K562 (cell line): ENCODE results near the gene POLR2L. TPM values are rescaled to one million over a fixed set of nuclear protein-coding genes. Genes with fewer than 3 reads are reported as not detected.

ENCODE experiments used
- ATAC-seq: fragments of 200-7000 bp; cut with Tn5 transposase; 3 replicates; pipeline ENCODE4 v1.9.1; 2020; ENCODE audit warnings: moderate library complexity
- BruUV-seq: library from RNA; stranded (reverse); fragments of 400-500 nt; replicated peaks from 2 replicates; lab custom pipeline; 2021; lab: Mats Ljungman, UMichigan
- CTCF ChIA-PET: fragments of 300-600 bp; formaldehyde crosslinking; extraction: SDS; loops from one replicate; lab custom pipeline; 2021; ENCODE audit warnings: low intra/inter-chr PET ratio; lab: Yijun Ruan, JAX
- POLR2A ChIA-PET: fragments of 300-600, 350-650 bp; sonication (Branson Sonifier 250); formaldehyde crosslinking; extraction: SDS; loops from one replicate; lab custom pipeline; 2021; ENCODE audit warnings: antibody characterized with exemption, inconsistent platforms; lab: Yijun Ruan, JAX
- DNase-seq, 4 experiments: peaks; one replicate each; pipeline versions ENCODE4 v3.0.0 to v3.0.0-alpha.2; 2011 to 2018; ENCODE audit warnings: low spot score in 3 of 4, mixed read lengths in 3 of 4; ENCODE audit errors: extremely low read depth in 1 of 4
- FAIRE-seq: peaks from 2 replicates; lab custom pipeline; 2011; peaks lifted over from hg19 to GRCh38; lab: Jason Lieb, UNC
- H2AFZ ChIP-seq: 2 replicates; pipeline ENCODE4 v1.6.0; 2011; ENCODE audit warnings: low read depth, low read length, control low read depth, inconsistent platforms
- H3K27ac ChIP-seq: fragments of 200-600 bp; 3 replicates; pipeline ENCODE4 v1.8.0; 2011; ENCODE audit warnings: low read depth, mild to moderate bottlenecking, control low read depth, inconsistent platforms, low read length, moderate library complexity, mixed read lengths; ENCODE audit errors: extremely low read depth
- H3K27me3 ChIP-seq, 2 experiments: fragments of 300-600 bp in 1 of 2; 2 replicates in 1 of 2; 3 replicates in 1 of 2; pipeline versions ENCODE4 v1.6.0 to v1.8.0; 2011; ENCODE audit warnings: inconsistent platforms in 2 of 2, low read length in 2 of 2, mild to moderate bottlenecking in 1 of 2, mixed read lengths in 1 of 2, moderate library complexity in 1 of 2; ENCODE audit not compliant: control insufficient read depth in 2 of 2, insufficient read depth in 2 of 2
- H3K36me3 ChIP-seq: fragments of 300-600 bp; 3 replicates; pipeline ENCODE4 v1.8.0; 2011; ENCODE audit warnings: mild to moderate bottlenecking, low read length, inconsistent platforms; ENCODE audit not compliant: control insufficient read depth, insufficient read depth
- H3K4me1 ChIP-seq, 2 experiments: fragments of 200-600 bp in 1 of 2; replicated peaks in 1 of 2; 2 replicates in 1 of 2; 3 replicates in 1 of 2; pipeline versions ENCODE4 v1.5.1 to v1.8.0; 2011; ENCODE audit warnings: inconsistent platforms in 2 of 2, low read length in 2 of 2, mild to moderate bottlenecking in 1 of 2, mixed read lengths in 1 of 2, moderate library complexity in 1 of 2; ENCODE audit not compliant: control insufficient read depth in 2 of 2, insufficient read depth in 2 of 2
- H3K4me2 ChIP-seq: 2 replicates; pipeline ENCODE4 v1.6.1; 2011; ENCODE audit warnings: low read length, control low read depth, inconsistent platforms, mixed read lengths; ENCODE audit not compliant: insufficient read depth
- H3K4me3 ChIP-seq: fragments of 200-600 bp; sonication (generic), shearing (Covaris generic); 2 replicates; pipeline ENCODE4 v1.5.1; 2016; ENCODE audit warnings: control low read depth, inconsistent platforms
- H3K79me2 ChIP-seq: fragments of 200-600 bp; 3 replicates; pipeline ENCODE4 v1.8.0; 2011; ENCODE audit warnings: low read length, inconsistent platforms; ENCODE audit not compliant: control insufficient read depth, insufficient read depth
- H3K9ac ChIP-seq, 2 experiments: 2 replicates each; pipeline versions ENCODE4 v1.6.0 to v1.6.1; 2011; ENCODE audit warnings: low read depth in 2 of 2, low read length in 2 of 2, control low read depth in 1 of 2, inconsistent platforms in 1 of 2, mild to moderate bottlenecking in 1 of 2, mixed read lengths in 1 of 2; ENCODE audit not compliant: insufficient read depth in 1 of 2
- H3K9me1 ChIP-seq: one replicate; pipeline ENCODE4 v1.6.0; 2011; ENCODE audit warnings: inconsistent platforms, mild to moderate bottlenecking, low read length, moderate library complexity; ENCODE audit not compliant: control insufficient read depth, insufficient read depth
- H3K9me3 ChIP-seq: replicated peaks from 2 replicates; pipeline ENCODE4 v1.5.1; 2011; ENCODE audit warnings: low read depth, low read length, inconsistent platforms; ENCODE audit not compliant: control insufficient read depth, insufficient read depth
- H4K20me1 ChIP-seq: replicated peaks from 2 replicates; pipeline ENCODE4 v1.6.1; 2011; ENCODE audit warnings: low read length, inconsistent platforms, mixed read lengths; ENCODE audit not compliant: control insufficient read depth, insufficient read depth
- TRIM24 ChIP-seq, 2 experiments: fragments of 450-650 bp; IDR thresholded peaks; 2 replicates each; pipeline ENCODE4 v1.6.1; 2016
- ZBTB7A ChIP-seq: IDR thresholded peaks from 2 replicates; pipeline ENCODE4 v1.6.1; 2011; ENCODE audit warnings: low read depth, mild to moderate bottlenecking, low read length, moderate library complexity, borderline replicate concordance; ENCODE audit not compliant: control insufficient read depth
- ZNF407 ChIP-seq: fragments of 450-650 bp; IDR thresholded peaks from 2 replicates; pipeline ENCODE4 v1.6.1; 2016; ENCODE audit warnings: low read depth
- WGBS: fragments of 100-300 bp; shearing (Covaris generic); methylation state at CpG from one replicate; pipeline ENCODE4 v1.1.6; 2016; ENCODE audit warnings: low coverage, mixed read lengths; ENCODE audit not compliant: insufficient coverage; ENCODE audit errors: missing lambda C conversion rate; 5-methylcytosine and 5-hydroxymethylcytosine counted together
- in situ Hi-C: fragments of 300-500 bp; cut with MboI; formaldehyde crosslinking; loops from 4 replicates; pipeline ENCODE4 v1.15.0; 2018; ENCODE audit warnings: inconsistent platforms, mixed read lengths
- intact Hi-C: fragments of 100-400 bp; cut with micrococcal nuclease; formaldehyde crosslinking; loops from 2 replicates; pipeline ENCODE4 v1.14.2; 2022
- polyA plus RNA-seq, 8 experiments: library from polyadenylated mRNA; depleted of rRNA in 4 of 8; stranded (reverse) in 5 of 8; unstranded in 3 of 8; fragments of >200 nt; fragmentation: Nextera tagmentation in 2 of 8; fragmentation: Illumina TruSeq in 1 of 8; extraction: Ambion mirVana in 2 of 8; extraction: Trizol in 1 of 8; gene quantifications; 2 replicates each; pipeline versions ENCODE4 v1.2.1 to v1.2.3, GENCODE V29; 2011 to 2014; ENCODE audit warnings: inconsistent platforms in 1 of 8, missing spikeins in 1 of 8
- total RNA-seq, 7 experiments: library from RNA; depleted of rRNA in 6 of 7; stranded (reverse); fragments of >200 nt in 6 of 7; fragmentation: Illumina TruSeq in 2 of 7; extraction: Trizol in 2 of 7; gene quantifications; 2 replicates each; pipeline versions ENCODE4 v1.2.1 to v1.2.3, GENCODE V29; 2011 to 2021; ENCODE audit warnings: low replicate concordance in 1 of 7

Gene POLR2L
- total and polyA plus RNA-seq, 9 of the 15 experiments (the other 6 are each of a cell fraction or from before 2014, with no cell fraction given): 38.3 to 688 (median 108) TPM

GRCh38 chr11:849951-850774, 7.8 kb upstream of the POLR2L start:
- ATAC-seq (no peak), FAIRE-seq (no peak), DNase-seq (no peak)
- no peak overlapping the region for H3K4me2 ChIP-seq
- no peaks in the 10 kb centered on the region; the same call in 1 of the 2 replicates for H4K20me1 ChIP-seq
- no peak overlapping the region for H3K27ac ChIP-seq
- TF ChIP-seq ZNF407 (no peak), ZBTB7A (no peak), TRIM24 (IDR thresholded peaks at IDR 0.05) (no peak)
- POLR2A ChIA-PET: no interaction called here
- BruUV-seq: no TSS peak
- no peaks in the 10 kb centered on the region for H3K9me1 ChIP-seq
- in situ Hi-C loops: no loop called here
- H2AFZ ChIP-seq: no peak overlapping the region
- no peak overlapping the region for H3K9ac ChIP-seq
- 97% methylated on average over 20 of the region's 97 CpGs for WGBS
- intact Hi-C loops: loop anchor here (5.0 to 10.0 kb wide), 2 partner anchors 65 to 202 kb away; partner anchors contain the start of gene CHID1
- peaks cover 0 to 84% of the 10 kb centered on the region in 2 experiments; a peak in 2 of 5 replicates for H3K4me1 ChIP-seq
- no peaks in the 10 kb centered on the region for H3K27me3 ChIP-seq
- H3K9me3 ChIP-seq: no peaks in the 10 kb centered on the region
- no peak overlapping the region for H3K4me3 ChIP-seq
- no peaks in the 10 kb centered on the region for H3K79me2 ChIP-seq
- CTCF ChIA-PET: interaction anchor here (0.6 to 1.3 kb wide), 3 partner anchors 201 to 205 kb away, joined by 3 to 4 read pairs (median 3); no protein-coding TSS in a partner anchor
- no peaks in the 10 kb centered on the region for H3K36me3 ChIP-seq
